LNCAP (cell line): ENCODE measurements around the gene MASP1.

Source experiments
- TF ChIP-seq, protein P1 (sequence below): fragments of 450-650 bp; IDR thresholded peaks from 2 replicates; pipeline ENCODE4 v1.5.1; 2017; ENCODE audit warnings: mild to moderate bottlenecking

The MASP1 gene

GRCh38 chr3:187213616-187214015, 77.9 kb downstream of the MASP1 start:
- TF ChIP-seq, protein P1, sequence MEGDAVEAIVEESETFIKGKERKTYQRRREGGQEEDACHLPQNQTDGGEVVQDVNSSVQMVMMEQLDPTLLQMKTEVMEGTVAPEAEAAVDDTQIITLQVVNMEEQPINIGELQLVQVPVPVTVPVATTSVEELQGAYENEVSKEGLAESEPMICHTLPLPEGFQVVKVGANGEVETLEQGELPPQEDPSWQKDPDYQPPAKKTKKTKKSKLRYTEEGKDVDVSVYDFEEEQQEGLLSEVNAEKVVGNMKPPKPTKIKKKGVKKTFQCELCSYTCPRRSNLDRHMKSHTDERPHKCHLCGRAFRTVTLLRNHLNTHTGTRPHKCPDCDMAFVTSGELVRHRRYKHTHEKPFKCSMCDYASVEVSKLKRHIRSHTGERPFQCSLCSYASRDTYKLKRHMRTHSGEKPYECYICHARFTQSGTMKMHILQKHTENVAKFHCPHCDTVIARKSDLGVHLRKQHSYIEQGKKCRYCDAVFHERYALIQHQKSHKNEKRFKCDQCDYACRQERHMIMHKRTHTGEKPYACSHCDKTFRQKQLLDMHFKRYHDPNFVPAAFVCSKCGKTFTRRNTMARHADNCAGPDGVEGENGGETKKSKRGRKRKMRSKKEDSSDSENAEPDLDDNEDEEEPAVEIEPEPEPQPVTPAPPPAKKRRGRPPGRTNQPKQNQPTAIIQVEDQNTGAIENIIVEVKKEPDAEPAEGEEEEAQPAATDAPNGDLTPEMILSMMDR = no peak

DNA sequence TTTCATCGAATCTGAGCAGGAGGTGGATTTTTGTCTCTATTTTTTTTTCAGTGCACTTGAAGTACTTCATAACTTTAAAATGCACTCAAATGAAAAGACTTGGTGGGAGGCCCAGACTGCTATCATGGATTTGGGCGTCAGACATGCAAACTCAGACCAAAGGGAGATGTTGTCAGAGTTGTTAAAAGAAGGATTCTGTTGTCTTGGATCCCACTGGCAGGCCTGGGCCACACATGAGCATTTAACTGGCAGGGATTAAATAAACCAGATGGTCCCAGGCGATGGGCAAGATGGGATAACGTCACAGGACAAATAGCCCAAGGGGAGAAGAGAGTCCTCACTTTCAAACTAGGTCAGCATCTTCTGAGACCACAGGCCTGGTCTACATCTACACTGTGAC, 78.8 kb downstream of the MASP1 start:
- TF ChIP-seq, protein P1 = no peak

DNA sequence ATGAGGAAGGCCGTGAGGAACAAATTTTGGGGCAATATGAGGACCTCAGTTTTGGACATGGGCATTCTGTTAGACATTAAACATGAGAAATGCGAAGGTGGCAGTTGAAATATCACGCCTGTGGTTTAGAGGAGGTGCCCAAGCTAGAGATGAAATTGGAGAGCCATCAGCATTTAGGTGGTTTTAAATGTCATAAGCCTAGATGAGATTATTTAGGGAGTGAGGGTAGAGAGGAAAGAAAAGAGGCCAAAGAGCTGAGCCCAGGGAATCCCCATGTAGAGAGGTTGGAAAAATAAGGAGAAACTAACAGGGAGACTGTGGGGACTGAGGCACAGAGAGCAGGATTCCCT, 79.4 kb downstream of the MASP1 start:
- TF ChIP-seq, protein P1 = no peak

DNA sequence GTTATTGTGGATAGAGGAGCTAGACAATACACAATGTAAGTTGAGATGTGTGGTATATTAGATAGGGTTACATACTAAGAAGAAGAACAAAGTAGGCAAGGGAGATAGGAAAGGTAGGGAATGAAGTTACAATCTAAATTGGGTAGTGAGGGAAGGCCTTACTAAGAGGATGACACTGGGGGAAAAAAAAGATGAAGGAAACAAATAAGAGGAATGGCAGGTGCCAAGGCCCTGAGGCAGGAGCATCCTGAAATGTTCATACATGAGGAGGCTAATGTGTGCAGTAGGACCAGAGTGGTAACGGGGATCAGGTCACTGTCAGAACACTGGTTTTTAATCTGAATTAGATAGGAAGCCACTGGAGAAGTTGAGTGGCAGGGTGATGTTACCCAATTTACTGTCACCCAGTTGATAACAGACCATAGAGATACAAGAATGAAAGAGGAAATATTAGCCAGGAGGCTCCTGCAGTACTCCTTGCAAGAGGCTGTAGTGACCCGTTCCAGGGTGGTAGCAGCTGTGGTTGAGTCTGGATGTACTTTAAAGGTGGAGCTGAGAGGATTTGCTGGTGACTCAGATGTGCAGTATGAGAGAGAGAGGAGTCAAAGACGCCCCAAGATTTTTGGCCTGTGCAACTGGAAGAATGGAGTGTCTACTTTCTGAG, 79.9 kb downstream of the MASP1 start:
- TF ChIP-seq, protein P1 = no peak

DNA sequence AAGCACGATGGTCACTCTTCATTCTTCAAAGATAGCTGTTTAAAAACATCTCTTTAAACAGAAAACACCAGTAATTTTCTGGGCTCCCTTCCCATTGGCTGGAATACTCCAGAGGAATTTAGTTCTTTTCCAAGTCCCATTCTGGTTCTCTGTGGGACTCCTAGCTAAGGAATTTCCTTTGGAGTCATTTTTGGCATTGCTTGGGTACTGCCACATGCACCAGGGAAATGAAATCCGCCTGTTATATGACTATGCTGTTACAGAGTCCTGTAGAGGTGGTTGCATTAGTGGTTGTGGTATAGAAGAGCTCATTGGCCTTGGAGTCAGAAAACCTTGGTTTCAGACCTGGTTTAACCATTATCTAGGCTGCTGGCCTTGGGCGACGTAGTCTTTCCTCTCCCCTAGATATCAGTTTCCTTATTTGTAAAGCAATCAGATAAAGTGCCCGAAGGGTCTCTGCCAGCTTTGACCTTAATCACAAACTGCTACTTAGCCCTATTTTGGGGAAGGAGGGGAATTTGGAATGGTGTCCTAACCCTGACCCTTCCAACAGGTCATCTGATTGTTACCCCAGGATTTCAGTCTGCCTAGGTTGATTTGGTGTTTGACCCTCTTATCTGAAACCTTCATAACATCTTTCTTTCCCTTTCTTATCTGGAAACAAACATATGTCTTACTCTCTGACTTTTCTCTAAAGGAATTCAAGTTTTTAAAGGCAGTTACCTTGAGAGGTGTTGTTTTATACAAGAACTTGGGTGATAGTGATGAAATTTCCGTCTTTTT, 80.8 kb downstream of the MASP1 start:
- TF ChIP-seq, protein P1 = no peak

DNA sequence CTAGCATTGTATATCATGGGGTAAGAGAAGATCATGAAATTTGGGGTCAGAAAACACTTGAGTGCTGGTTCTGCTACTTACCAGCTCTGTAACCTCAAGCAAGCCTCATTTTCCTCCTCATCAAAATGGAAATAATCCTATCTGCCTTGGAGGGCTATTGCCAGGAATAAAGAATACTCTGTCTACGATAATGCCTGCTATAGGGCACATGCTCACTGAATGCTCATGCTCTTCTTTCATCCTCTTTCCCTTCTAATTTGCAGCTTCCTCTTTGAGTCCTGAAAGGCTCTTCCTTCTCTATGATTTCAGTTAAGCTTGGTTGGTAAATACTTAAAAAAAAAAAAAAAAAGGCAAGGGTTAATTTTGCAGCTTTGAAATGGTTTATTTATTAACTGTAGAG, 81.4 kb downstream of the MASP1 start:
- TF ChIP-seq, protein P1 = no peak

DNA sequence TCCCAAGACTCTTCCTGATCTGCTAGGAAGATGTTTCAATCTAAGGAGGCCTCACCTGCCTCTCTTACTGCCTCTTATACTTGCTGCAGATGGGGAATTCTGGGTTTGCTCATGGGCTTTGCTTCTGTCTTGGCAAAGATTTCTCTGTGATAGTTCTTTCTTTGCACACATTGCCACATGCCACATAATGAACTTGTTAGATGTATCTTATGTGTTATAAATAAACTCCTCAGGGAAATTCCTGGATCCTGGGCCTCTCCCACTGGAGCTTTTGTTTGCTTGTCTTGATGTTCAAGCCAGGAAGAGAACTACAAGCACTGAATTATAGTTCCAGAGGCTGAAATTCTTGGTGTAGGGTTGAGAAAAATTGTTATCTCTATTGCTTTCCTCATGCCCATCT, 82.0 kb downstream of the MASP1 start:
- TF ChIP-seq, protein P1 = no peak
